Caco-2 (cell line): ENCODE data around the gene CCDC197. TPM values are rescaled to one million over a fixed set of nuclear protein-coding genes. Genes with fewer than 3 reads are reported as not detected.

Experiments
- BruUV-seq: library from RNA; stranded (reverse); fragments of 400-500 nt; replicated peaks from 2 replicates; lab custom pipeline; 2021; lab: Mats Ljungman, UMichigan
- CTCF ChIA-PET: fragments of 300-600 bp; sonication (Branson Sonifier 250); formaldehyde crosslinking; loops from one replicate; lab custom pipeline; 2022; ENCODE audit warnings: antibody characterized with exemption; lab: Charles Lee
- POLR2A ChIA-PET: fragments of 300-600 bp; sonication (Branson Sonifier 250); formaldehyde crosslinking; loops from one replicate; lab custom pipeline; 2022; ENCODE audit warnings: antibody characterized with exemption; lab: Charles Lee
- DNase-seq, 2 experiments: peaks; one replicate each; pipeline versions ENCODE4 v3.0.0 to v3.0.0-alpha.2; 2020 to 2022
- H3K27me3 ChIP-seq: replicated peaks from 2 replicates; pipeline ENCODE4 v1.6.0; 2011; ENCODE audit warnings: low read length; ENCODE audit not compliant: control insufficient read depth, insufficient read depth
- H3K36me3 ChIP-seq: 2 replicates; pipeline ENCODE4 v1.5.1; 2011; ENCODE audit warnings: low read length; ENCODE audit not compliant: control insufficient read depth, insufficient read depth
- H3K4me1 ChIP-seq: fragments of 250-450 bp; sonication (Bioruptor Pico); 2 replicates; pipeline ENCODE4 v1.5.1; 2020; ENCODE audit warnings: mild to moderate bottlenecking
- H3K4me3 ChIP-seq: 2 replicates; pipeline ENCODE4 v1.5.1; 2011; ENCODE audit warnings: low read depth, mild to moderate bottlenecking, control low read depth, low read length
- H3K9me3 ChIP-seq: fragments of 250-450 bp; sonication (Bioruptor Pico); 2 replicates; pipeline ENCODE4 v1.5.1; 2020; ENCODE audit warnings: mild to moderate bottlenecking, moderate library complexity
- H3K27ac Mint-ChIP-seq: one replicate; pipeline ENCODE4 v1.8.0; 2022; ENCODE audit warnings: mixed read lengths; ENCODE audit not compliant: unreplicated experiment
- H3K27me3 Mint-ChIP-seq: one replicate; pipeline ENCODE4 v1.8.0; 2022; ENCODE audit warnings: mixed read lengths; ENCODE audit not compliant: insufficient read depth, unreplicated experiment
- H3K36me3 Mint-ChIP-seq: one replicate; pipeline ENCODE4 v1.8.0; 2022; ENCODE audit warnings: mild to moderate bottlenecking, mixed read lengths; ENCODE audit not compliant: insufficient read depth, unreplicated experiment
- H3K4me1 Mint-ChIP-seq: one replicate; pipeline ENCODE4 v1.8.0; 2022; ENCODE audit warnings: low read depth, mixed read lengths; ENCODE audit not compliant: unreplicated experiment
- H3K4me3 Mint-ChIP-seq: one replicate; pipeline ENCODE4 v1.8.0; 2022; ENCODE audit warnings: mild to moderate bottlenecking, moderate library complexity, mixed read lengths; ENCODE audit not compliant: unreplicated experiment
- H3K9me3 Mint-ChIP-seq: one replicate; pipeline ENCODE4 v1.8.0; 2022; ENCODE audit warnings: mixed read lengths; ENCODE audit not compliant: unreplicated experiment
- CTCF ChIP-seq, 2 experiments: fragments of 200-600 bp in 1 of 2; IDR thresholded peaks; 1 replicate in 1 of 2; 2 replicates in 1 of 2; pipeline versions ENCODE4 v1.5.1 to v1.8.0; 2011 to 2022; ENCODE audit warnings: antibody characterized with exemption in 1 of 2, control low read depth in 1 of 2, inconsistent platforms in 1 of 2, low read depth in 1 of 2, low read length in 1 of 2, mild to moderate bottlenecking in 1 of 2, moderate library complexity in 1 of 2; ENCODE audit not compliant: insufficient read depth in 1 of 2, severe bottlenecking in 1 of 2, unreplicated experiment in 1 of 2
- intact Hi-C: fragments of 100-400 bp; cut with micrococcal nuclease; formaldehyde crosslinking; loops from one replicate; pipeline ENCODE4 v1.10.0; 2022; ENCODE audit not compliant: unreplicated experiment
- total RNA-seq: library from RNA; stranded (reverse); gene quantifications from 2 replicates; pipeline ENCODE4 v1.2.3, GENCODE V29; 2022

Gene CCDC197
- total RNA-seq, 1 experiment from 2014 or later, result not detected

- H3K9me3 Mint-ChIP-seq, result no peaks in the 10 kb centered on the region
- no peaks in the 10 kb centered on the region for H3K36me3 ChIP-seq
- ChIA-PET CTCF (no interaction called here), POLR2A (no interaction called here)
- H3K27me3 ChIP-seq, result no peaks in the 10 kb centered on the region
- no peaks in the 10 kb centered on the region for H3K36me3 Mint-ChIP-seq
- no peak for DNase-seq
- no peaks in the 10 kb centered on the region for H3K27me3 Mint-ChIP-seq
- TF ChIP-seq CTCF (IDR thresholded peaks at IDR 0.05; ENCODE audit: insufficient read depth in 1 of 2, low read depth in 1 of 2, low read length in 1 of 2, severe bottlenecking in 1 of 2, unreplicated experiment in 1 of 2), result no peak
- no peak overlapping the region for H3K4me3 Mint-ChIP-seq
- intact Hi-C loops, result no loop called here
- H3K4me3 ChIP-seq, result no peak overlapping the region
- no peak overlapping the region for H3K27ac Mint-ChIP-seq
- no peaks in the 10 kb centered on the region for H3K4me1 Mint-ChIP-seq
- H3K9me3 ChIP-seq, result no peaks in the 10 kb centered on the region
- H3K4me1 ChIP-seq, result no peaks in the 10 kb centered on the region
- no TSS peak for BruUV-seq
These were observed 22.3 kb upstream of the CCDC197 start for GRCh38 chr14:93974833-93975232.

DNA sequence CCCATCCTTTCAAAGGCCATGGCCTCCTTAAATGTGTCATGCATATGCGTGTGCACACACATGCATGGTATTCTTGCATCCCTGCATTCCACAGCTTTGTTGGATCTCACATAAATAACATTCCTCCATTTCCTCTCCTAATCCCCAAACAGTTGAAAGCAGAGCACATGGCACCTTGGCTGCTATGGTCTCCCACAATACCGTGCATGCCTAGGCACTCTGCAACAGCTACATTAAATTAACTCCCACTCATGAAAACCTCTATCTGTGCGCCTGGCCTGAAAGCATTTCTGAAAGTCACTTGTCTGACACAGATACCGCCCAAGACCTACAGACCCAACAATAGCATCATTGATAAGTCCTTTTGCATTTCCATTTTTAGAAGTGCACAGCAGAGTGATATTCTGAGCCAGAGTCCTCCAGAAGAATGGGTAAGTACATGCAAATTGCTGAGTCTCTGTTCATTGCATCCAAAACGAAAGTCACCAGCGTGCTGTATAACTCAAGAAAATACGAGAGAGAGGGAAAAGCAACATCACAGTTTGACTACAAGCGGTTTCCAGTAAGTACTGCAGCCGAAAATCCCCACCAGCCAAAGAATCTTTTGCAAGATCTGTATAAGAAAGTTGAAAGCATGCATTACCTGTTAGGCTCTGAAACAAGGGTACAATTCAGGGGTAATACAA is 21.2 kb upstream of the CCDC197 start:
- CTCF ChIA-PET, result no interaction called here
- no peak for TF ChIP-seq CTCF (IDR thresholded peaks at IDR 0.05; ENCODE audit: insufficient read depth in 1 of 2, low read depth in 1 of 2, low read length in 1 of 2, severe bottlenecking in 1 of 2, unreplicated experiment in 1 of 2)
- Mint-ChIP-seq H3K9me3 (no peaks in the 10 kb centered on the region), H3K4me3 (no peak overlapping the region), H3K27me3 (no peaks in the 10 kb centered on the region), H3K27ac (no peak overlapping the region), H3K36me3 (no peaks in the 10 kb centered on the region), H3K4me1 (no peaks in the 10 kb centered on the region)
- Histone ChIP-seq H3K36me3 (no peaks in the 10 kb centered on the region), H3K4me3 (no peak overlapping the region), H3K9me3 (no peaks in the 10 kb centered on the region), H3K27me3 (no peaks in the 10 kb centered on the region), H3K4me1 (no peaks in the 10 kb centered on the region)
- intact Hi-C loops, result no loop called here
- DNase-seq, result no peak
- no TSS peak for BruUV-seq
- POLR2A ChIA-PET, result no interaction called here

DNA sequence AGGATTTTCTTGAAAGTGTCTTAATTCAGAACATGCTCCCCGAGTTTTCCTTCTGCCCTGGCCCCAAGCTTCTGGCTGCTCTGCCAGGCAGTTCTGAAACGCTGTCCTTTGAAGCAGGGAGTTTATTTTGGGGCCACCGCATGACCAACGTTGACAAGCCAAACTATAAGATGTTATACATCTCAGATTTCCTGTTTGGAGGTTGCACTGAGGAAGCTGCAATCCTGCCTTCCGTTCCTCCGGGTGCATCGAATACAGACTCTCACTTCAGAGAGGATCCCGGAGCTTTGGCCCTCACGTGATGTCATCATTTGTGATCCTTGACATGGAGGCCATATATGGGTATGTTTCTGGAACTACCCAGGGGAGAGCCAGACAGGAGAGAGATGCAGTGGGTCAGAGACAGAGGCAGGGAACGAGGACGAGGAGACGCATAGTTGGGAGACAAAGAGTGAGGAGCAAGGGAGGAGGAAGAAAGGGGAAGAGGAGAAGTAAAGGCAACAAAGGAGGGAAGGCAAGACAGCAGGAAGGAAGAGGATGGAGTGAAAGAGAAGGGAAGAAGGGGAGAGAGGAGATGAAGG is 20.5 kb upstream of the CCDC197 start, which contains the start of gene ASB2:
Gene ASB2, minus strand, starts transcription at position 94 of the 581 bp plus-strand sequence. CDS start 12,031 bp downstream, outside the sequence.
- ChIA-PET POLR2A (no interaction called here), CTCF (no interaction called here)
- no peak for TF ChIP-seq CTCF (IDR thresholded peaks at IDR 0.05; ENCODE audit: insufficient read depth in 1 of 2, low read depth in 1 of 2, low read length in 1 of 2, severe bottlenecking in 1 of 2, unreplicated experiment in 1 of 2)
- Histone ChIP-seq H3K36me3 (no peaks in the 10 kb centered on the region), H3K9me3 (no peaks in the 10 kb centered on the region), H3K4me1 (no peaks in the 10 kb centered on the region), H3K27me3 (no peaks in the 10 kb centered on the region), H3K4me3 (no peak within 1 kb of the TSS)
- Mint-ChIP-seq H3K4me3 (no peak within 1 kb of the TSS), H3K36me3 (no peaks in the 10 kb centered on the region), H3K9me3 (no peaks in the 10 kb centered on the region), H3K27ac (no peak within 1 kb of the TSS), H3K27me3 (no peaks in the 10 kb centered on the region), H3K4me1 (no peaks in the 10 kb centered on the region)
- intact Hi-C loops, result no loop called here
- BruUV-seq, result no TSS peak
- no peak for DNase-seq
